Fibroblast of skin of left biceps (primary cell): ENCODE results near the gene ST6GALNAC3.
"Not testable (repeated sequence)": the region's sequence is repeated elsewhere in the genome, so short reads cannot be mapped to it uniquely, and the experiment has no call there.

Experiments used
- DNase-seq, 2 experiments: peaks; one replicate each; pipeline ENCODE4 v3.0.0-alpha.2; 2013; ENCODE audit warnings: low read depth in 2 of 2

Gene ST6GALNAC3

DNA sequence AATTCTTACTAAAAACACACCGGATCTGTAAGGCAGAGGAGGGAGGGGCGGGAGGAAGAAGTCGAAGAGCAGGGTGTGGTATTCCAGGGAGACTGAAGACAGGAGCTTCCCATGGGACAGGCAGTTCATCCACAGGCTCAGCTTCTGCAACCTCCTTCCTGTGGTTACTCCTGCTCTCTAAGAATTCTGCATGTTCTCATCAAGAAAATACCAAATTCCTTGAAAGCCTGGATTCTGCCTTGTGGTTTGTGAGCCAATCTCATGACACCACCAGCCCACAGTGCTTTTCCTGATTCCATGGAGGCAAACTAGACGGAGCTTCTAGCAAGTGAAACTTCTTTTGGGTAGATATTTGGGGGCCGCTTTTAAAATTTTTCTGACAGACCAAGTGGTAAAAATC lies 1.1 kb upstream of the ST6GALNAC3 start:
- DNase-seq, result peak; percentile 68 to 77

DNA sequence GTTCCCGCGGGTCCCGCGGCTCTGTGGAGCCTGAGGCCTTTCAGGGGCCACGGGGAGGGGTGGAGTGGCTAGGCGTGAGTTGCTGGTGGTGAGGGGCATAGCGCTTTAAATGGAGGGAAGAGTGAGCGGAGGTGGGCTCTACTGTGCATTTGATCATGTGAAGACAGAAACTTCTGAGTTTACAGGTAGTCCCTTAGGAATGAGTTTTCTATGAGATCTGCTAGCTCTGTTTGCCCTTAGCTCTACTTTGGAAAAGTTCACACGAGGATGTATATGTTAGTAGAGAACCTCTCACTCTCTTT lies 593 bp downstream of the ST6GALNAC3 start:
- DNase-seq, result no peak

DNA sequence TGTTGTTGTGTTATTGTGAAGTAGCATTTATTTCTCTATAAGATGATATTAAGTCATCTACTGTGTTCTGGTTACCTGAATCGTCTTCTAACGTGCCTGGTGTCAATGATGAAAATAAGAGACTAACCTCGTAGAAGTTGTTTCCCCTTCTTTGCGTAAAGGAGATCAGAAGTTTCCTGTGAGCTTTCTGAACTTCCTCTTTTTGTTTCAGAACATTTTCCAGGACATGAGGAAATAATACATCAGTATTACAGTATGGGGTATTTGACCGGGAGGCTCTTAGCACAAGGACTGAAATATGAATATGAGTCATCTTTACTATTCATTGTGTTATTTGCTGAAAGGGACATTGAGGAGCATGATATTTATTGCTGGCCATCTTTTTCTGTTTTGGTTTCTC lies 1.3 kb downstream of the ST6GALNAC3 start:
- no peak for DNase-seq

DNA sequence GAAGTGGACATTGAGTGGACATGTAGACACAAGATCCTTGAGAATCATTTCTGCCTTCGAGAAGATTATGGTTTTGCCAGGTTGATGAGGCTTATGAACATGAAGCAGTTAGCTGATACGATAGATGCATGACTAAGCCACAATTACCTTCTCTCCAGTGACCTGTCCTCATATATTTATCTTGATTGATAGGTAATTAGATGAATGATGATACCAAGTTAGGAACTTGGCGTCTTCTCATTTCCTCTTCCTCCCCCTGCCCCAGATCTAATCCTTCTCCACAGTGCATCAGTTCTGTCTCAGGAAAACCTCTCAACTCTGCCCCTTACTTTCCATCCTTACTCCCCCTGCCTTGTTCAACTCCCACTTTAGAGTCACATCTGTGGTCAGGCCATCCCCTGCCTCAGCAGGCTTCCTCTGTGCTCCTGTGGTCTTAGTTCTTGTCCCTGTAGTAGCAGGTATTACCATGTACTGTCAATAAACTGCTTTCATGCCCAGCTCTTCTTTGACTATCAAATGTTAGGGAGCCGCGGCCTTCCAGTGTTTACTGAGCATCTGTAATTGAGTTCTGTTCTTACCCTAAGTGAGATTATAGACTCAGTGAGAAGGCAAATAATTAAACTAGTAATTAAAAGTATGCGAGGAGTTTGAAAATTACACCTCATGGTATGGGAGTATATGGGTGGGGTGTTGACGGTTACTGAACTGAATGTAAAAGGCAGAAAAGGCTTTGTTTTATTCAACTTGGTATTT lies 5.1 kb downstream of the ST6GALNAC3 start:
- DNase-seq, result no peak

DNA sequence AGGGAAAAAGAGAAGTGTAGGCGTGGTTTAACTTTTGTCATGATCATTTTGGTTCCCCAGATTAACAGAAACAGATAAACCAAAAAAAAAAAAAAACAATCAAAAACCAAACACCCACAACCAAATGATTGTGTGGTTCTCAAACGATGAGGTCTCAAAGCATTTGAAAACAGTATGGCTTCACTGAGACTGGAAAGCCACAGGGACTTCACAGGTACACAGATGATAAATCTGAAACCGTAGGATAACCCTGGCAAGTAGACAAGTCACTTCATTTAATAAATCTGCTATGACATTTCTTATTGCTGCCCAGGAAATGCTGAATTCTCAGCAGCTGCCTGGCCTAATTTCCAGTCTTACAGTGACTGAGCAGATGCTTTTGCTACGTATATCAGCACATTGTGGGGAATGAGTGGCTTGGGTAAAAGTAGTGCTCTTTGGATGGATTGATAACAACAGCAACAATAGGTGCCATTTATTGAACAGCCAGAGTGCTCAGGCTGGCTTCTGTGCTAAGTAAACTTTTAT lies 6.1 kb downstream of the ST6GALNAC3 start:
- DNase-seq, result no peak

DNA sequence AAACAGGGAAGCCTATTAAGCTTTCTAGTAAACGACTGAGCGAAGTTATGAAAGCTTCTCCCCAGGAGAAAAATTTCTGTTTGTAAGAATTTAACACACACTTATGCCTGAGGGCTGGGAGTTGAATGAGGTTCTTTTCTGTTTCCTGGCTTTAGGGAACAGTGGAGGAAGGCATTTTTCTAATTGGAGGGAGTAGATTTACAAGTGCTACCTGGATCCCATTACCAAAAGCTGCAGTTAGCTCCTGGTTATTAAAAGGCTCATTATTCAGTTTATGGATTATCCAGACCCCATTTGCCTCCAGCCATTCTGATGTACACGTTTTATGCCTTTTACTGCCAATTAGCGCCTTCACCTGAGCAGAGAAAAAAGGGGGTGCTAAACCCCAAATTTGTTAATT lies 7.5 kb downstream of the ST6GALNAC3 start:
- DNase-seq, result no peak

DNA sequence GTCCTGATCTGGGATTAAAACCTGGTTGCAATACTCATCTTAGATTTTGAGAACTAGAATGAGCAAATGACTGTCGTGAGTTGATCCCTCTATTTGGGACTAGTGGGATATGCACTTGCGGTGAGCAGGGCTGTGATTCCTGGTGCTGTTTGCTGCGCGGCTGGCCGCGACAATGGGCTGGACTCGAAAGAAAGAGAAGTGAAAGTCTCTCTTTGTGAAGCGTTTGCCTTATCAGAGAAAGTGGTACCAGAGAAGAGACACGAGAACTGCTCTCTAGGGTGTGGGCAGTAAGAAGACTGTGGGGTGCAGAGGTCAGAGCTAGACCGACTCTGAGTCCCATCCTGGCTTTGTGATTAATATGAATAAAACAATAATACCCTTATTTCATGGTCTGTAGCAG lies 8.6 kb downstream of the ST6GALNAC3 start:
- DNase-seq, result no peak

DNA sequence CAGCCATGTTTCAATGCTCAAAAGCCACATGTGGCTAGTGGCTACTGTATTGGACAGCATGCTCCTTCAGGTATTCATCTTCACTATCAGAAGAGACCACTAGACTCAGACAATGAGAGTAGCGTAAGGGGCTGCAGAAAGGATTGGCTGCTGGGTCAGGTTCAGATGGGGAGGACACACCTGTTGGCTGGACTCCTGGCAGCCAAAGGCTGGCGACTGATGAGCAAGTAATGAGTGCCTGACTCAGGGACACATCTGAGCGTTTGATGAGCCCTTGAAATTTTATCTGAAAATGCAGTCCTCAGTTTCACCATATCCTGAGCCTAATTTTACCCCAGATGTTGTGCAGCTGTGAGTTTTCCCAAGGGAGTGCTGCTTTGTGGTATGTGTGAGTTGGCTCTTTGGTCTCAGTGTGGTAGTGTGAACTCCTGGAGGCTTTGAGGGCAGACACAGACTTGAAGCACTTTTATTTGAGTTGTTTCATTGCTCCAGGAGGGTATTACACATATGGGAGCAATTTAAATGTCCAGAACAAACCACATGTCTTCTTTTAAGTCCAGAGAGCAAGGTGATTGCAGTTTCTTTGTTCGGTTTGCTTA lies 9.6 kb downstream of the ST6GALNAC3 start:
- peak in 1 of 2 experiments; percentile 55 for DNase-seq

DNA sequence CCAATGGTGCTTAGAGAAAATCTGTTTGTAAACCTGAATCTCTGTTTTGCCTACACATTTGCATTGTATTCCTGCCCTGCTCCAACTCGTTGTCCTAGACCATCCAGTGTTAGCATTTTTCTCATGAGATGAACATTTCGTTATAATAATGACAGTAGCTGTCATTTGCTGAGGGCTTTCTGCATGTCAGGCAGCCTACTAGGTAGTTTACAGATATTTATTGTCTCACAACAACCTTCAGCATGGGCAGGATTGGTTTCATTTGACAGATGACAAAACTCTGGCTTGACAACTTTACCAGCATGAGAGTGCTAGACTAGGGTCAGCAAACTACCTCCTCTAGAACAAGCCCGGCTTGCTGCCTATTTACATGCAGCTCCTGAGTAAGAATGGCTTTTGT lies 10.1 kb downstream of the ST6GALNAC3 start:
- DNase-seq, result no peak

DNA sequence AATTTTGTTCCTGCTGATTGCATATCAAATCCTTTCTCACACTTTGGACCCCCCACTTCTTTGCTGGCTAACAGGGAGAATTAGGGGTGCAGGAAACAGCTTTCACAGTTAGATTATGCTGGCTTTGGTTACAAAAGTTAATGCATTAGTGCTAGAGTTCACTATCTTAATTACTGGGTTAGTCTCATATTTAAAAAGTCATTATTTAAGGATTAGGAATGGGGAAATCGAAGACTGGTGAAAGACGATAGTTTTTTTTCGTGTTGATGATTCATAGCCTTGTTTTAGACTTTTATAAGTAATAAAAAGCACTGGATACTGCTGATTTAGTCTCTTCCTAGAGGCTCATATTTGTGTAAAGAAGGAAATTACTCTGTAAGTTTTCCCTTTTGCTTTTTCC lies 11.6 kb downstream of the ST6GALNAC3 start:
- no peak for DNase-seq

DNA sequence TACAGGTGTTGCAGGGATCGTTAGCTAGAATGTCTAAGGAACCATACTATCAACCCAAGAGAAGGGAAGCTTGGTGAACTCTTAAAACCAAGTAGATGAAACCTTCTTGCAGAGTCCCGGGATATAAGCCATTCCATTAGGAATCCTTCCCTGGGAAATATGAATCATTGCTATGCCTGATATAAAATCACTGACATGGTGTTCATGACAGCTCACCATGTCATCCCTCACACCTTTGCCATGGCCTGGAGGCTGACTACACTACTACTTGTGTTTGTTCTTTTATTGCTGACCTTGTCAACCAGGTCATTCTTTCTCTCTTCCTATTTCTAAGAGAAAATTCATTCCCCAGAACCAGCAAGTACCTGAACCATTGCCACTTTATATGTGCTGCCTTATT lies 12.1 kb downstream of the ST6GALNAC3 start:
- DNase-seq, result no peak

DNA sequence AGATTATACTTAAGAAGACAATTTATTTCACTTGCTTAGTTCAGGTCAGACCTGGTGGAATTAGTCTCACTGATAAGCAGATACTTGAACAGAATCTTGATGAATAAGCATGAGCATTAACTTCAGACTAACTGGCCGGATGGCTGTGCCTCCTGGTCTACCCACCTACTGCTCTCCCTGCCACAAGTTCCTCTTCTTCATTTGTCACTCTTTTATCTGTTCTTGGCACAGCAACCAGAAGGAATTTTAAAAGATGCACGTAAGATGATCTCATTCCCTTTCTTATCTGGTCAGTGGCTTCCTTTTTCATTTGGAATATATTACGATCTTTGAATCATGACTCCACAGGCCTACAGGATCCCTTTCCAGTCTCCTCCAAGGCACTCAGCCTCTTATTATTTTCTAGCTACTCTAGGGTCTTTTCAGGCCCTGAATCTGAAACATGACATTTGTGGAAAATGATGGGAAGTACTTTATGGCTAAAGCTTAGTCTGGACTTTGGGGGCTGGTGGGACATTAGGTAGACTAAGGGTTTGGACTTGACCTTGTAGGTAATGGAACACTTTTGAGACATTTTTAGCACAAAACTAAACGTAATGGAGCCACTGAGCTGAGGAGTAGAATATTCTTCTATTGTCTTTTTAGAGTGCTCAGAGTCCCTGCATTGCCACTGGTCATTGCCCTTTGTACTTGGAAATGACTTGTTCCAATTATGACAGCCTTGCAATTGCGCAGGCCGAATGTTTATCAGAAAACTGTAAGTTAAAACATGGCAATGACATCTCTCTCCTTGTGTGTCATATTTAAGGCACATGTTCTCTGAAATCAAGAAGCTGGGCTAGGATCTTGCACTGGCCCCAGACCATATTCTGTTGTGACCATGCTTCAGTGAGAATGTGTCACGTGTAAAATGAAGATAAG lies 16.0 kb downstream of the ST6GALNAC3 start:
- DNase-seq, result no peak

DNA sequence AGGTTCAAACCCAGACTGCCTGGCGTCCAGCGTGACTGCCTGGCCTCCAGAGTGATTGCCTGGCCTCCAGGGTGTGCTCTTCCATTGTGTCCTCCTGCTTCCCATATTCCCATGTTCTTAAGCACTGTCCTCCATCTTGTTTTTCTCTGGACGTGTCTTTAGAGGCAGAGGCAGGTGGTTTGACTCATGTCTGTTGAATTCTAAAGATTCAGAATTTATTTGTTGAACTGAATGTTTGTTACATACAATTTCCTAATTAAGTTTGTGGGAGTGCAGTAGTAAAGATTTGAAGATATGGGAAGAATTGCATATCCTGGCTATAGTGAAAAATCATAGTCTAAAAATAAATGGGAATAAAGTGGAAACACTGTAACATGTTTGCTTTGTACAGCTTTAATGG lies 18.3 kb downstream of the ST6GALNAC3 start:
- no peak for DNase-seq

DNA sequence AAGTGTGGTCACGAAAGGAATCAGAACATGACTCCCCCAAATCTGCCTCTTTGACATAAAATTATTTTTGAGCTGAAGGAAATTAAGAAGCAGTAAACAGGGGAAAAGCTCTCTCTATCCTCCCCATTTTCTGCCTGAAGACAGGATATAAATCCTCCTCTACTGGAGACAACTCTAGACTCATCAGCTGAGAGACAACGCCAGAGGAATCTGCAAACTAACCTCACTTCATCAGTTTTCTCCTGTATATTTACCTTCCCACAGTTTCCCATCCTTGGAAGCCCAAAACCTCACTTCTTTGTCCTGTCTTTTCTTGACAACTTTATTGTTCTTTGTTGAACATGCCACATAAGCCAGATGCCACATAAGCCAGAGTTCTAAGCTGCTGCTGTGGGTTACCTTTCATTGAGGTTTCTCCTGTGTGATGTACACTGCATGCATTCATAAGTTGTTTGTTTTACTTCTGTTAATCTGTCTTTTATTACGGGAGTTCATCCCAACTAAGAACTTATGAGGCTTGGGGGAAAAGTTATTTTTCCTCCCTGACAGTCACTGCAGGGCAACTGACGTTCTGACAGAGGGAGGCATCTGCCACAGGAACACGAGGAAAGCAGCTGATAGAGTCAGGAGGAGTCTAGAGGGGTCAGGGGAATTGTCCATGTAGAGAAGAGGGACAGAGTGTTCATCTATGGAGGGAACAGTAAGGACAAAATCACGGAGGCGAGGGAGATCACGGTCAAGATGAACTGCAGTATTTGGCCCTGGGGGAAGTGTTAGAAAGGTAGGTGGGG lies 19.2 kb downstream of the ST6GALNAC3 start:
- no peak for DNase-seq

DNA sequence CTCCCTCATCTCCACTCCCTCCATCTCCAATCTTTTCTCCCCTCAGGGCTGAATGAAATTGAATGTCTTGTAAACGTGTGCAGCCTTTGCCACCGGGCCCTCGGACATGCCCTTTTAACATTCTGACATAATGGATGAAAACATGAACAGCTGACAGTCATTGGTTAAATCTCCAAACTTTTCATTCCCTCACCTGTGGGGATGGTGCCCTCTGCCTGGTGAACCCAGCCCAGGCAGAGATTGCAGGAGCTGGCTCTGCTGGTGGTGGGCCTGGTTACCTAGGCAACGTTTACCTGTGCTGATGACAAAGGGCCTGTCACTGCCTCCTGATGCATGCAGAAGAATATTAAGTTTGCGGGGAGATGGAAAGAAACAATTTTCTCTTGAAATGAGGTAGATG lies 21.3 kb downstream of the ST6GALNAC3 start:
- DNase-seq, result no peak

DNA sequence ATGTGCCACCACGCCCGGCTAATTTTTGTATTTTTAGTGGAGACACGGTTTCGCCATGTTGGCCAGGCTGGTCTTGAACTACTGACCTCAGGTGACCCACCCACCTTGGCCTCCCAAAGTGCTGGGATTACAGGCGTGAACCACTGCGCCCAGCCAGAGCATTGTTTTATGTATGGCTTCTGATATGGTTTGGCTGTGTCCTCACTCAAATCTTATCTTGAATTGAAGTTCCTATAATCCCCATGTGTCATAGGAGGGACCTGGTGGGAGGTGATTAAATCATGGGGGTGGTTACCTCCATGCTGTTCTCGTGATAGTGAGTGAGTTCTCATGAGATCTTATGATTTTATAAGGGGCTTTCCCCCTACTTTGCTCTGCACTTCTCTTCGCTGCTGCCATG lies 22.5 kb downstream of the ST6GALNAC3 start:
- not testable (repeated sequence) for DNase-seq

DNA sequence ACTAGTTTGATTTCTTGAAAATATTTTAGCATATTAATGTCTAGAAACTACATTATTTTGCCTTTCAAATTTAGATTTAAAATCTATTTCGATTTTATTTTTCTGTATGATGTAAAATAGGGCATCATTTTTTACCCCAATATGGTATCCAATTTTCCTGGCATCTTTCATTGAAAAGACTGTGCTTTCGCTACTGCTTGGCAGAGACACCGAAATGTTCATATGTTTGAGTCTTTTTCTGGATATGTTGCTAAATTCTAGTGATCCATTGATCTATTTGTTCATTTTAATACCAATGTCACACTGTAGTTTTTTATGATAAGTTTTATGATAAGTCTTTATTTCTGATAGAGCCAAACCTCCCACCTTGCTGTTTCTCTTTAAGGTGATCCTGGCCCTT lies 24.3 kb downstream of the ST6GALNAC3 start:
- no peak for DNase-seq

DNA sequence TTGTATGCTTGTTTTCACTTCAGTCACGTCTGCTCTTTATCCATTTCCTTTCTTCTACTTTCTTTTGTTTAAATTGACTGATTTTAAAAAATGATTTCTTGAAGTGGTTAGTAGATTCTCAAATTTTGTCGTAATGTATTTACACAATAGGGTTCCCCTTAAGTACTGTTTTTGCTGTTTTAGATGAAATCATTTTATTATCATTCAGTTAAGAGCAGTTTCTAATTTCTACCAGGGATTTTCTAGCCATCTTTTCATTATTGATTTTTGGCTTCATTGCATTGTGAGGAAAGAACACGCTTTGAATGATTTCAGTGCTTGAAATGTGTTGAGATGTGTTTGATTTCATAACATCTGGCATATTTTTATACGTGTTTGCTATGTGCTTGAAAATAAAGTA lies 27.0 kb downstream of the ST6GALNAC3 start:
- no peak for DNase-seq

DNA sequence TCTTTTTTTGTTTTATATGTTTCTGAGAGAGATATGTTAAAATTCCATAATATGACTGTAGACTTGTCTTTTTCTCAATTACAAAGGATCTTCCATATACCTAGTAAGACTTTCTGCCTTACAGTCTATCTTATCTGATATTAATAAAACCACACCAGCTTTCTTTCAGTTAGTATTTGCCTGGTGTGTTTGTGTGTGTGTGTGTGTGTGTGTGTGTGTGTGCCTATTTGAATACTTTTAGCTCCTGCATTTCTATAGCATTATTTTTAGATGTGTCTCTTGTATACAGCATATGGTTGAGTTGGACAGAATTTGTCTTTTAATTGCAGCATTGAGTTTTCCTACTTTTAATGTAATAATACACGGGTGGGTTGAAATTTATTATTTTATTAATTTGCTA lies 27.5 kb downstream of the ST6GALNAC3 start:
- DNase-seq, result no peak

DNA sequence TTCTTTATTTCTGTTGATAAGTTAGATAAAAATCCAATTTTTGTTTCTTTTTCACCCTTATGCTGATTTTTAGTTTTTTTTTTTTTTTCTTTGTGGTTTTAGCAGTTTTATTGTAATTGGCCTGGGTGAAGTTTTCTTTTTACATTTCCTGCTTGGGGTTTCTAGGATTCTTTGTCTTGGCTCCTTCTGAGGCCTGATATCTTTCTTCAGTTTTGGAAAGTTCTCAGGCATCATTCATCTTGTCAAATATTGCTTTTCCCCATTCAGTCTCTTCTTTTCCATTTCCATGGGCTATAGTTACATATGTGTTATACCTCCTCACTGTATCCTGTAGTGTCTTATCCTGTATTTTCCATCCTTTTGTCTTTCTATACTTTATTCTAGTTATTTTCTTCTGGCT lies 28.5 kb downstream of the ST6GALNAC3 start:
- no peak for DNase-seq

DNA sequence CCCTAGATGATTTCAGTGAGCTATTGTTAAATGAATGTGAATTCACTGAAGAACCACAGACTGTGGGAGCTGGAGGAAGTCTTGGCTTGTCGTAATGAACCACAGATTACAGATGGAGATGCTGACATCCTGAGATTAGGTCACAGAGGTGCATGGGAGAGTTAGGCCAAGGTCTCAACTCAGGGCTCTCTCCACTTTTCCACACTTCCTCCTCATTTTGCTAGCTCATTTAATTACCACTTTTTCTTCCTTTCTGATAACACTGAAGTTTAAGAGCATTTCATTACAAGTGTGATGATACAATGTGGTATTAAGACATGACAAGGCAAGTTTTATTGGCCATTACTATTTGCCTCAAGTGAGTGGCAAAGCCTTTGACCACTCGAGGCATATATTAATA lies 30.8 kb downstream of the ST6GALNAC3 start:
- DNase-seq, result no peak

DNA sequence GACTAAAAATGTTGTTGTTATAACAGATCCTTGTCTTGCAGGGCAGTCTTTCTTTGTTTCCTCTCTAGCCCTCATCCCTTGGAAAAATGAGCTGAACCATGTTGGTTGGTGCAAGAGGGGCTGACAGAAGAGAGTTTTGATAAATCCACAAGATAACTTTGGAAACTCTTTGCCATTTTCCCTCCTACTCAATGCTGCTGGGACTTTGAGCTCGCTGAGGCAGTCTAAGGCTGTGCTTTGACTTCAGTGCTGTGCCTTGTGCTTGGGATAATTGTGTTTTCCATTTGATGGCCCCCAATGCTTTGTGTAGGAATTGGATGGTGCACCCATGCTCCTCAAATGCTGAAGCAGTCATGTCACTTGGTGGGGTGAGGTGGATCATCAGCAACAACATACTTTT lies 31.7 kb downstream of the ST6GALNAC3 start:
- no peak for DNase-seq
